GM19452 (cell line): ENCODE data around the gene NEO1.

Experiments
- ATAC-seq: cut with Tn5 transposase; IDR thresholded peaks from one replicate; pipeline ENCODE4 v1.9.1; 2021; ENCODE audit not compliant: unreplicated experiment

Gene NEO1

GRCh38 chr15:73328149-73328820 lies 276.0 kb downstream of the NEO1 start:
- no peak for ATAC-seq

- no peak for ATAC-seq
Observed at GRCh38 chr15:73328981-73329380, 276.7 kb downstream of the NEO1 start.

GRCh38 chr15:73329501-73330200 lies 277.4 kb downstream of the NEO1 start:
- no peak for ATAC-seq

GRCh38 chr15:73330206-73331051 lies 278.2 kb downstream of the NEO1 start:
- ATAC-seq, result no peak

- ATAC-seq, result no peak
Observed at GRCh38 chr15:73331501-73331900, 279.2 kb downstream of the NEO1 start.

GRCh38 chr15:73331991-73332925 lies 280.0 kb downstream of the NEO1 start:
- no peak for ATAC-seq

GRCh38 chr15:73333001-73333400 lies 280.7 kb downstream of the NEO1 start:
- ATAC-seq, result no peak

- no peak for ATAC-seq
Observed at GRCh38 chr15:73334086-73334485, 281.8 kb downstream of the NEO1 start.

- no peak for ATAC-seq
Observed at GRCh38 chr15:73335026-73335425, 282.8 kb downstream of the NEO1 start.

GRCh38 chr15:73335471-73335870 lies 283.2 kb downstream of the NEO1 start:
- ATAC-seq, result no peak

- ATAC-seq, result no peak
Observed at GRCh38 chr15:73336756-73337155, 284.5 kb downstream of the NEO1 start.

GRCh38 chr15:73337187-73337586 lies 284.9 kb downstream of the NEO1 start:
- ATAC-seq, result no peak

GRCh38 chr15:73338058-73338457 lies 285.8 kb downstream of the NEO1 start:
- ATAC-seq, result no peak

GRCh38 chr15:73338606-73339374 lies 286.5 kb downstream of the NEO1 start:
- ATAC-seq, result no peak

- ATAC-seq, result no peak
Observed at GRCh38 chr15:73340502-73341192, 288.4 kb downstream of the NEO1 start.

- no peak for ATAC-seq
Observed at GRCh38 chr15:73341886-73342600, 289.8 kb downstream of the NEO1 start.

- ATAC-seq, result no peak
Observed at GRCh38 chr15:73344056-73344455, 291.8 kb downstream of the NEO1 start.

GRCh38 chr15:73345658-73346057 lies 293.4 kb downstream of the NEO1 start:
- no peak for ATAC-seq
